ENCODE data around the gene SNX20.

The SNX20 gene

GRCh38 chr16:50627419-50627818 lies 53.7 kb downstream of the SNX20 start (continued):
- no peak for TF ChIP-seq ESRRG (CRISPR knock-in tag; IDR thresholded peaks at IDR 0.05)
- TF ChIP-seq CSDC2 (CRISPR knock-in tag; IDR thresholded peaks at IDR 0.05): no peak

DNA sequence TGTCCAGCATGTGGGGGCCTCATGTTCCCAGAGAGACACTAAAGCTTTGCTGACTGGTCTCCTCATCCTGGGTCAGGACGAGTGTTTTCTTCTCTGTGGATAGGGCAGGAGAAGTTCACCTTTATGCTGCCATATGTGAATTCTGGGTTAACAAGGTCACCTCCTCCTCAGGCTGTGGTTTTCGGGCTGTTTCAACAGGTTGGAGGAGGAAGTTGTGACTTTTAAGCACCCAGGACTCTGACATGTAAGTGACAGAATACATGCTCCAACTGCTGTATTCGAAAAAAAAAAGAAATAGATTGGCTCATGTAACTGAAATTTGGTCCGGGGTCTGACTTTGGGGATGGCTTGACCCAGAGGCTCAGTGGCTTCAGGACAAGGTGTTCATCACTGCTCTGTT lies 54.2 kb downstream of the SNX20 start:
- TF ChIP-seq POU6F1 (CRISPR knock-in tag; IDR thresholded peaks at IDR 0.05; ENCODE audit: borderline replicate concordance, low read depth) (no peak), ZC3H10 (CRISPR knock-in tag; IDR thresholded peaks at IDR 0.05) (no peak), ZFP30 (CRISPR knock-in tag; IDR thresholded peaks at IDR 0.05) (no peak), CSDC2 (CRISPR knock-in tag; IDR thresholded peaks at IDR 0.05) (no peak), PPARA (CRISPR knock-in tag; IDR thresholded peaks at IDR 0.05; ENCODE audit: borderline replicate concordance) (no peak), ZNF565 (CRISPR knock-in tag; conservative IDR thresholded peaks at IDR 0.05; ENCODE audit: low read depth) (no peak), ZNF8 (CRISPR knock-in tag; IDR thresholded peaks at IDR 0.05) (no peak), ZFP3 (CRISPR knock-in tag; IDR thresholded peaks at IDR 0.05) (no peak), TCF4 (CRISPR knock-in tag; IDR thresholded peaks at IDR 0.05; ENCODE audit: borderline replicate concordance) (no peak)
- TF ChIP-seq, protein P1, sequence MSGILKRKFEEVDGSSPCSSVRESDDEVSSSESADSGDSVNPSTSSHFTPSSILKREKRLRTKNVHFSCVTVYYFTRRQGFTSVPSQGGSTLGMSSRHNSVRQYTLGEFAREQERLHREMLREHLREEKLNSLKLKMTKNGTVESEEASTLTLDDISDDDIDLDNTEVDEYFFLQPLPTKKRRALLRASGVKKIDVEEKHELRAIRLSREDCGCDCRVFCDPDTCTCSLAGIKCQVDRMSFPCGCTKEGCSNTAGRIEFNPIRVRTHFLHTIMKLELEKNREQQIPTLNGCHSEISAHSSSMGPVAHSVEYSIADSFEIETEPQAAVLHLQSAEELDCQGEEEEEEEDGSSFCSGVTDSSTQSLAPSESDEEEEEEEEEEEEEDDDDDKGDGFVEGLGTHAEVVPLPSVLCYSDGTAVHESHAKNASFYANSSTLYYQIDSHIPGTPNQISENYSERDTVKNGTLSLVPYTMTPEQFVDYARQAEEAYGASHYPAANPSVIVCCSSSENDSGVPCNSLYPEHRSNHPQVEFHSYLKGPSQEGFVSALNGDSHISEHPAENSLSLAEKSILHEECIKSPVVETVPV (CRISPR knock-in tag; IDR thresholded peaks at IDR 0.05): no peak
- TF ChIP-seq, protein P2, sequence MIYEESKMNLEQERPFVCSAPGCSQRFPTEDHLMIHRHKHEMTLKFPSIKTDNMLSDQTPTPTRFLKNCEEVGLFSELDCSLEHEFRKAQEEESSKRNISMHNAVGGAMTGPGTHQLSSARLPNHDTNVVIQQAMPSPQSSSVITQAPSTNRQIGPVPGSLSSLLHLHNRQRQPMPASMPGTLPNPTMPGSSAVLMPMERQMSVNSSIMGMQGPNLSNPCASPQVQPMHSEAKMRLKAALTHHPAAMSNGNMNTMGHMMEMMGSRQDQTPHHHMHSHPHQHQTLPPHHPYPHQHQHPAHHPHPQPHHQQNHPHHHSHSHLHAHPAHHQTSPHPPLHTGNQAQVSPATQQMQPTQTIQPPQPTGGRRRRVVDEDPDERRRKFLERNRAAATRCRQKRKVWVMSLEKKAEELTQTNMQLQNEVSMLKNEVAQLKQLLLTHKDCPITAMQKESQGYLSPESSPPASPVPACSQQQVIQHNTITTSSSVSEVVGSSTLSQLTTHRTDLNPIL (CRISPR knock-in tag; IDR thresholded peaks at IDR 0.05; ENCODE audit: low read depth): no peak
- TF ChIP-seq, protein P3, sequence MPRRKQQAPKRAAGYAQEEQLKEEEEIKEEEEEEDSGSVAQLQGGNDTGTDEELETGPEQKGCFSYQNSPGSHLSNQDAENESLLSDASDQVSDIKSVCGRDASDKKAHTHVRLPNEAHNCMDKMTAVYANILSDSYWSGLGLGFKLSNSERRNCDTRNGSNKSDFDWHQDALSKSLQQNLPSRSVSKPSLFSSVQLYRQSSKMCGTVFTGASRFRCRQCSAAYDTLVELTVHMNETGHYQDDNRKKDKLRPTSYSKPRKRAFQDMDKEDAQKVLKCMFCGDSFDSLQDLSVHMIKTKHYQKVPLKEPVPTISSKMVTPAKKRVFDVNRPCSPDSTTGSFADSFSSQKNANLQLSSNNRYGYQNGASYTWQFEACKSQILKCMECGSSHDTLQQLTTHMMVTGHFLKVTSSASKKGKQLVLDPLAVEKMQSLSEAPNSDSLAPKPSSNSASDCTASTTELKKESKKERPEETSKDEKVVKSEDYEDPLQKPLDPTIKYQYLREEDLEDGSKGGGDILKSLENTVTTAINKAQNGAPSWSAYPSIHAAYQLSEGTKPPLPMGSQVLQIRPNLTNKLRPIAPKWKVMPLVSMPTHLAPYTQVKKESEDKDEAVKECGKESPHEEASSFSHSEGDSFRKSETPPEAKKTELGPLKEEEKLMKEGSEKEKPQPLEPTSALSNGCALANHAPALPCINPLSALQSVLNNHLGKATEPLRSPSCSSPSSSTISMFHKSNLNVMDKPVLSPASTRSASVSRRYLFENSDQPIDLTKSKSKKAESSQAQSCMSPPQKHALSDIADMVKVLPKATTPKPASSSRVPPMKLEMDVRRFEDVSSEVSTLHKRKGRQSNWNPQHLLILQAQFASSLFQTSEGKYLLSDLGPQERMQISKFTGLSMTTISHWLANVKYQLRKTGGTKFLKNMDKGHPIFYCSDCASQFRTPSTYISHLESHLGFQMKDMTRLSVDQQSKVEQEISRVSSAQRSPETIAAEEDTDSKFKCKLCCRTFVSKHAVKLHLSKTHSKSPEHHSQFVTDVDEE (CRISPR knock-in tag; IDR thresholded peaks at IDR 0.05): no peak
- no peak for ATAC-seq

DNA sequence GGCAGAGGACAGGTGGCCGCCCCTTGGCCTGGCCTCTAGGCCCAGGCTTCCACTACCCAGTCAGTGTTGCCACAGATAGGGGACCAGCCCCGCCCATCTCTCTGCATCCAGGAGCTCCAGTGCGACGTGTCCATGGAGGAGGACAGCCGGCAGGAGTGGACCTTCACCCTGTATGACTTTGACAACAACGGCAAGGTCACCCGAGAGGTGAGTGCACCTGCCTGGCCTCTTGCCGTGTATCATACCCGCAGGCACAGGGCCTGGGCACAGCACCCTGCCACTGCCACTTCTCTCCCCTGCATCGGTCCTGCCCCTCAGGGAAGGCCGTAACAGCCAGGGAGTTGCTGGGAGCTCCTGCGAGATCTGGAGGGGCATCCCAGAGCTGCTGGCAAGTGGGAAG lies 55.7 kb downstream of the SNX20 start:
- TF ChIP-seq PPARA (CRISPR knock-in tag; IDR thresholded peaks at IDR 0.05; ENCODE audit: borderline replicate concordance): no peak
- TF ChIP-seq CSDC2 (CRISPR knock-in tag; IDR thresholded peaks at IDR 0.05): no peak
- TF ChIP-seq ZC3H10 (CRISPR knock-in tag; IDR thresholded peaks at IDR 0.05): no peak
- no peak for TF ChIP-seq RARB (CRISPR knock-in tag; IDR thresholded peaks at IDR 0.05)
- TF ChIP-seq GLIS3 (CRISPR knock-in tag; IDR thresholded peaks at IDR 0.05): no peak
- TF ChIP-seq OSR1 (CRISPR knock-in tag; IDR thresholded peaks at IDR 0.05): no peak
- no peak for TF ChIP-seq ISL1 (CRISPR knock-in tag; IDR thresholded peaks at IDR 0.05)
- TF ChIP-seq POU6F1 (CRISPR knock-in tag; IDR thresholded peaks at IDR 0.05; ENCODE audit: borderline replicate concordance, low read depth): no peak
- TF ChIP-seq ZNF565 (CRISPR knock-in tag; conservative IDR thresholded peaks at IDR 0.05; ENCODE audit: low read depth): no peak
- TF ChIP-seq ZFP3 (CRISPR knock-in tag; IDR thresholded peaks at IDR 0.05): no peak
- TF ChIP-seq, protein P3 (CRISPR knock-in tag; IDR thresholded peaks at IDR 0.05): no peak
- no peak for TF ChIP-seq ZFP30 (CRISPR knock-in tag; IDR thresholded peaks at IDR 0.05)
- no peak for TF ChIP-seq BACH2 (CRISPR knock-in tag; IDR thresholded peaks at IDR 0.05; ENCODE audit: borderline replicate concordance)
- no peak for TF ChIP-seq TCF4 (CRISPR knock-in tag; IDR thresholded peaks at IDR 0.05; ENCODE audit: borderline replicate concordance)
- TF ChIP-seq ARNTL (CRISPR knock-in tag; IDR thresholded peaks at IDR 0.05; ENCODE audit: borderline replicate concordance, low read depth): no peak
- no peak for TF ChIP-seq TOX (CRISPR knock-in tag; IDR thresholded peaks at IDR 0.05; ENCODE audit: borderline replicate concordance)
- no peak for TF ChIP-seq ZNF70 (CRISPR knock-in tag; IDR thresholded peaks at IDR 0.05)
- no peak for TF ChIP-seq ZNF8 (CRISPR knock-in tag; IDR thresholded peaks at IDR 0.05)
- ATAC-seq: no peak

All from SK-N-SH treated with all-trans-retinoic acid at 6 μM for 48 hours (cell line).